Pancreas (tissue), 10 donors: ENCODE measurements around the gene WDR31. TPM values are rescaled to one million over a fixed set of nuclear protein-coding genes. Genes with fewer than 3 reads are reported as not detected.

Source experiments
- ATAC-seq, 4 donors: fragments of 200-7000 bp; cut with Tn5 transposase; one replicate each; pipeline versions ENCODE4 v1.8.0 to v1.9.1; 2020; ENCODE audit warnings: mild to moderate bottlenecking in 4 of 4, moderate library complexity in 4 of 4
- DNase-seq, 6 donors: peaks; one replicate each; pipeline ENCODE4 v3.0.0-alpha.2; 2020
- FAIRE-seq: peaks from 2 replicates; lab custom pipeline; 2012; peaks lifted over from hg19 to GRCh38; lab: Jason Lieb, UNC
- H3K27ac ChIP-seq, 4 donors: fragments of 200-600 bp; sonication (generic); 1 replicate in 3 of 4; 2 replicates in 1 of 4; pipeline versions ENCODE4 v1.5.0 to v1.8.0; 2020
- H3K27me3 ChIP-seq, 4 donors: fragments of 200-600 bp; one replicate each; pipeline ENCODE4 v1.8.0; 2021
- H3K36me3 ChIP-seq, 3 donors: fragments of 200-600 bp; sonication (generic) in 1 of 3; one replicate each; pipeline versions ENCODE4 v1.5.0 to v1.8.0; 2020 to 2021
- H3K4me1 ChIP-seq, 3 donors: fragments of 200-600 bp; one replicate each; pipeline ENCODE4 v1.8.0; 2021
- H3K4me3 ChIP-seq, 4 donors: fragments of 200-600 bp; sonication (generic) in 2 of 4; one replicate each; pipeline versions ENCODE4 v1.5.0 to v1.8.0; 2020 to 2021
- H3K9me3 ChIP-seq, 4 donors: fragments of 200-600 bp; one replicate each; pipeline ENCODE4 v1.8.0; 2021
- CTCF ChIP-seq, 4 donors: fragments of 200-600 bp; sonication (generic) in 3 of 4; IDR thresholded peaks; one replicate each; pipeline versions ENCODE4 v1.5.0 to v1.8.0; 2021; ENCODE audit warnings: antibody characterized with exemption in 4 of 4
- WGBS, 2 donors: extraction: QIAGEN DNeasy Blood & Tissue Kit; methylation state at CpG; one replicate each; pipeline ENCODE4 v1.1.7; 2013; 5-methylcytosine and 5-hydroxymethylcytosine counted together
- intact Hi-C, 3 donors: fragments of 100-400 bp; cut with DNase I; formaldehyde crosslinking; loops; one replicate each; pipeline versions ENCODE4 v1.11.1 to v1.14.2; 2022
- polyA plus RNA-seq, 2 donors: library from polyadenylated mRNA; stranded (reverse); fragments of 200-250 nt; gene quantifications; one replicate each; pipeline ENCODE4 v1.2.3, GENCODE V29; 2013
- total RNA-seq, 6 donors: library from RNA; stranded (reverse); fragmentation: NEBNext Ultra II Directional in 4 of 6; extraction: Animal tissue kit (Norgen Biotek cat#: 25700) in 4 of 6; gene quantifications; one replicate each; pipeline versions ENCODE4 v1.2.1 to v1.2.4, GENCODE V29; 2021 to 2023
- donor health status: healthy with polysubstance abuse.
- donor health status: DM: no; HTN: no; CAD: no; lungs with moderate emphysema.
- donor health status: DM: no; HTN: no; CAD: no.
- donor health status: control.
- donor health status: control.
- donor health status: Bipolar disorder and iron deficiency.
- donor health status: DM: yes; HTN: yes; CAD: no.
- donor health status: DM: no; HTN: no; CAD: no.
- donor health status: DM: no; HTN: no; CAD: no.
- donor health status: DM: yes; HTN: yes; CAD: no.

WDR31 gene
- total and polyA plus RNA-seq, 8 donors: 1.2 to 4.5 (median 2.7) TPM

GRCh38 chr9:113352006-113352405, 11.9 kb upstream of the WDR31 start:
- ATAC-seq (no peak), FAIRE-seq (no peak), DNase-seq (no peak)
- intact Hi-C loops: no loop called here
- peaks cover 0 to 5% (median 0%) of the 10 kb centered on the region in 3 donors for H3K4me1 ChIP-seq
- no peak overlapping the region for H3K4me3 ChIP-seq
- no peaks in the 10 kb centered on the region for H3K36me3 ChIP-seq
- 70 to 80% methylated on average over 6 of the region's 6 CpGs for WGBS, 2 donors
- H3K27ac ChIP-seq: no peak overlapping the region
- no peaks in the 10 kb centered on the region for H3K27me3 ChIP-seq
- H3K9me3 ChIP-seq: no peaks in the 10 kb centered on the region
- no peak for TF ChIP-seq CTCF (IDR thresholded peaks at IDR 0.05)

- H3K36me3 ChIP-seq: no peaks in the 10 kb centered on the region
- H3K27me3 ChIP-seq: no peaks in the 10 kb centered on the region
- H3K9me3 ChIP-seq: no peaks in the 10 kb centered on the region
- DNase-seq (no peak), ATAC-seq (peak in 1 of 4 donors; percentile 12), FAIRE-seq (no peak)
- H3K4me1 ChIP-seq: peaks cover 0 to 5% (median 0%) of the 10 kb centered on the region in 3 donors
- intact Hi-C loops: no loop called here
- peak overlapping the region in 2 of 4 donors; percentile 90 to 97 for H3K4me3 ChIP-seq
- 45 to 55% methylated on average over 6 of the region's 6 CpGs for WGBS, 2 donors
- TF ChIP-seq CTCF (IDR thresholded peaks at IDR 0.05): no peak
- no peak overlapping the region for H3K27ac ChIP-seq
Measured at GRCh38 chr9:113350937-113351336, 10.9 kb upstream of the WDR31 start.

GRCh38 chr9:113350107-113350661, 10.1 kb upstream of the WDR31 start:
- no peaks in the 10 kb centered on the region for H3K27me3 ChIP-seq
- H3K9me3 ChIP-seq: no peaks in the 10 kb centered on the region
- ATAC-seq (peak; percentile 47 to 75 (median 60)), FAIRE-seq (no peak), DNase-seq (peak in 2 of 6 donors; percentile 33 to 53)
- H3K4me1 ChIP-seq: peaks cover 0 to 5% (median 0%) of the 10 kb centered on the region in 3 donors
- WGBS, 2 donors: 2 to 3% methylated on average over 14 of the region's 14 CpGs
- H3K4me3 ChIP-seq: peak overlapping the region; percentile 81 to 97 (median 92)
- no peaks in the 10 kb centered on the region for H3K36me3 ChIP-seq
- no peak for TF ChIP-seq CTCF (IDR thresholded peaks at IDR 0.05)
- intact Hi-C loops: no loop called here
- H3K27ac ChIP-seq: peak overlapping the region in 3 of 4 donors; percentile 77 to 80 (median 80)

- intact Hi-C loops: loop anchor here in 2 of 3 donors (10.0 kb wide), 1 partner anchor 45 kb away; no protein-coding TSS in a partner anchor
- ATAC-seq (peak; percentile 87 to 95 (median 88)), FAIRE-seq (no peak), DNase-seq (peak in 5 of 6 donors; percentile 63 to 85 (median 70))
- Histone ChIP-seq H3K27me3 (no peaks in the 10 kb centered on the region), H3K36me3 (no peaks in the 10 kb centered on the region), H3K4me1 (peaks cover 0 to 5% (median 0%) of the 10 kb centered on the region in 3 donors), H3K4me3 (peak within 1 kb of the TSS; percentile 81 to 97 (median 92)), H3K27ac (peak within 1 kb of the TSS; percentile 49 to 80 (median 78)), H3K9me3 (no peaks in the 10 kb centered on the region)
- WGBS, 2 donors: 0 to 1% methylated on average over 49 to 71 of the region's 71 CpGs
- TF ChIP-seq CTCF (IDR thresholded peaks at IDR 0.05): no peak
Measured at GRCh38 chr9:113349445-113350094, 9.5 kb upstream of the WDR31 start, which contains the start of gene BSPRY. Gene BSPRY (plus strand): TSS chr9:113349541. CDS start chr9:113349580, 39 bp downstream.
